ENCODE data around the gene HK1.

DNA sequence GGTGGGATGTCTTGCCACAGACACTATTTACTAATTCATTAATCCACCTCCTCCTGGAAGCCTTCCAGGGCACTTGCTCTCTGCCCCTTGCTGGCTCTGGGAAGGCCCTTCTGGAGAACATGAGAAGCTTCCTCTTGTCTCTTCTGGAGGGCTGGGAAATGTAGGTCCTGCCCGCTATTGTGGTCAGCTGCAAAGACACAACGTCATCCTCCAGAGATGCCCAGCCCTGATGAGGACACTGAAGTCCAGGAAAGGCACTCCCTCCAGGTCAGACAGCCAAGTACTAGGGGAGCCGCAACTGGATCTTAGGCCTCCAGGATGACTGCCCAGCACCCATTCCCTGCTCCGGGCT, 148.1 kb downstream of the HK1 start:
- TF ChIP-seq, protein P1, sequence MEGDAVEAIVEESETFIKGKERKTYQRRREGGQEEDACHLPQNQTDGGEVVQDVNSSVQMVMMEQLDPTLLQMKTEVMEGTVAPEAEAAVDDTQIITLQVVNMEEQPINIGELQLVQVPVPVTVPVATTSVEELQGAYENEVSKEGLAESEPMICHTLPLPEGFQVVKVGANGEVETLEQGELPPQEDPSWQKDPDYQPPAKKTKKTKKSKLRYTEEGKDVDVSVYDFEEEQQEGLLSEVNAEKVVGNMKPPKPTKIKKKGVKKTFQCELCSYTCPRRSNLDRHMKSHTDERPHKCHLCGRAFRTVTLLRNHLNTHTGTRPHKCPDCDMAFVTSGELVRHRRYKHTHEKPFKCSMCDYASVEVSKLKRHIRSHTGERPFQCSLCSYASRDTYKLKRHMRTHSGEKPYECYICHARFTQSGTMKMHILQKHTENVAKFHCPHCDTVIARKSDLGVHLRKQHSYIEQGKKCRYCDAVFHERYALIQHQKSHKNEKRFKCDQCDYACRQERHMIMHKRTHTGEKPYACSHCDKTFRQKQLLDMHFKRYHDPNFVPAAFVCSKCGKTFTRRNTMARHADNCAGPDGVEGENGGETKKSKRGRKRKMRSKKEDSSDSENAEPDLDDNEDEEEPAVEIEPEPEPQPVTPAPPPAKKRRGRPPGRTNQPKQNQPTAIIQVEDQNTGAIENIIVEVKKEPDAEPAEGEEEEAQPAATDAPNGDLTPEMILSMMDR (IDR thresholded peaks at IDR 0.05; ENCODE audit: low read length), result no peak
- no peak for TF ChIP-seq EZH2 (IDR thresholded peaks at IDR 0.05; ENCODE audit: borderline replicate concordance, low read length)
